GM06990 (cell line): Measurements from ENCODE around the gene LOXHD1.

ENCODE experiments used
- DNase-seq: peaks from one replicate; pipeline ENCODE4 v3.0.0-alpha.2; 2011; ENCODE audit not compliant: insufficient read length; ENCODE audit errors: extremely low read depth
- H3K27me3 ChIP-seq: replicated peaks from 2 replicates; pipeline ENCODE4 v1.6.0; 2011; ENCODE audit warnings: low read length; ENCODE audit not compliant: control insufficient read depth, insufficient read depth
- H3K36me3 ChIP-seq: 2 replicates; pipeline ENCODE4 v1.5.1; 2011; ENCODE audit warnings: low read length; ENCODE audit not compliant: control insufficient read depth, insufficient read depth
- H3K4me3 ChIP-seq: replicated peaks from 2 replicates; pipeline ENCODE4 v1.5.1; 2011; ENCODE audit warnings: low read depth, mild to moderate bottlenecking, control low read depth, low read length
- CTCF ChIP-seq: IDR thresholded peaks from 2 replicates; pipeline ENCODE4 v1.5.1; 2011; ENCODE audit warnings: low read length, control low read depth, mild to moderate bottlenecking, inconsistent platforms; ENCODE audit not compliant: insufficient read depth, poor library complexity, severe bottlenecking

Gene LOXHD1

DNA sequence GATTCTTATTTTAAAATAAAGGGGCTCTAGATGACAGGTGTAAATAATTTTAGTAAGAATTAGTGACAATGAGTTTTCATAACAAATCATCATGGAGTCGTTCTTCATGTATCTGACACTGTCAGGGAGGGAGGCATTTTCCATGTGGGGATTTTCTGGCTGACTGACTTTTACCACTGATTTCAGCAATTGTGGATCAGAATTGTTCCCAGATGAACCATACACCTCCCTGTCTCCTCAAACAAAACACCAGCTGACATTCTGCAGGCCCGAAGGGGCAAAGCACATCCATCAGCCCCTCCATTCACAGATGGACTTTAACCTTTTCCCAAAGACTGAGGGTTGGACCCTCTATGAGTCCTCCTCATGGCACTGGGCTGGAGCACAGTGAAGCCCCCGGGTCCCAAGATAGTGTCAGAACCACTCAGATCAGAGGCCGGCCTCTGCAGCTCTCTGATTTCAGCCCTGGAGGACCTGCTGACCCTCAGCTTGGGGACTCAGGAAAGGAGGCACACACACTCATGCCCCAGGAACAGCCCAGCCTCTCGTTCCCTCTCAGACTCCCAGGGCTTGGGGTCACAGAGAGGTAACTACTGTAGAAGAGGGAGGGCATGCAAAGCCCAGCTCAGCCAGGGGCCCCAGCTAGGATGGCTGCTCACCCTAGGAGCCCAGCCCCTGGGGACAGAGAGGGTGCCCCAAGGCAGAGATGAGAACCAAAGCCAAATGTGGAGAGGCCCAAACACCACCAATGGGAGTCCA lies 43.2 kb upstream of the LOXHD1 start:
- Histone ChIP-seq H3K27me3 (no peaks in the 10 kb centered on the region), H3K4me3 (no peak overlapping the region), H3K36me3 (no peaks in the 10 kb centered on the region)
- TF ChIP-seq CTCF: no peak
- no peak for DNase-seq

- Histone ChIP-seq H3K4me3 (no peak overlapping the region), H3K36me3 (no peaks in the 10 kb centered on the region), H3K27me3 (no peaks in the 10 kb centered on the region)
- DNase-seq: no peak
- no peak for TF ChIP-seq CTCF
These were observed 39.7 kb upstream of the LOXHD1 start for GRCh38 chr18:46696702-46697101.

DNA sequence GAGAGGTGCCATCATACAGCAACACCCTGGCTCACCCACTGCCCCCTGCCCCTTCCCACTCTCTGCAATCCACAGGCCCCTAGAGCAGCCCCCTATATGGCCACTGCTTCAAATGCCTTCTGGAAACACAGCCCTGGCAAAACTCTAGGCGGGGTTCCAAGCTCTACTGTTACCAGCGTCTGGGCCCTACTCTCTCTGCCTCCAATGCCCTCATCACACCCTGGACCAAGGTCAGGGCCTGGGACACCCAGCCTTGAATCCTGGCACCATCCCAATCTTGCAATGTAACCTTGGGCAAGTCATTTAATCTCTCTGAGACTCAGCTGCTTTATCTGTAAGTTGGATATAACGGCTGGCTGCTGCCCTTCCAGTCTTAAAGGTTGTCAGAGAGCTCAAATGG lies 39.2 kb upstream of the LOXHD1 start:
- H3K36me3 ChIP-seq: no peaks in the 10 kb centered on the region

DNA sequence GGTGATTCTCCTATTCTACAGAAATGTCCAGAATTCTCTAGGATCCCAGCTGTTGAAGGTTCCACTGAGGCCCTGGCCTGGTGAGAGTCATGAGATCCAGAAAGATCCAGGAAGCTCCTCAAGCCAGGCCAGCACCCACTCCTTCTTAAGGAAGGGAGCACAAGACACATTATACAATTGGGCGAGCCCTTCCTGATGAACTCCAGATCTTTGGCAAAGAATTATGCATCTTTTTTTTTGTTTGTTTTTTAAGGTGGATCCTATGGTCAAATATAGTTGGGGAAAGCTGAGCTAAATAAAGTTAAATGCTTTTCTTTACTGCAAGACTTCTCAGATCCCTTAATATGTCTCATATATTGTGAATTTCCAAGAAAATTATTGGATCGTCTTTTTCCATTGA lies 37.0 kb upstream of the LOXHD1 start:
- TF ChIP-seq CTCF: no peak

More for the DNA sequence above, 39.2 kb upstream of the LOXHD1 start:
- H3K4me3 ChIP-seq: no peak overlapping the region
- TF ChIP-seq CTCF: no peak
- no peaks in the 10 kb centered on the region for H3K27me3 ChIP-seq
- no peak for DNase-seq

GRCh38 chr18:46688853-46689525 lies 32.0 kb upstream of the LOXHD1 start:
- TF ChIP-seq CTCF: no peak
- no peak for DNase-seq
- Histone ChIP-seq H3K27me3 (no peaks in the 10 kb centered on the region), H3K4me3 (no peak overlapping the region), H3K36me3 (no peaks in the 10 kb centered on the region)

More for the DNA sequence above, 37.0 kb upstream of the LOXHD1 start:
- no peaks in the 10 kb centered on the region for H3K27me3 ChIP-seq
- H3K36me3 ChIP-seq: no peaks in the 10 kb centered on the region
- DNase-seq: no peak
- H3K4me3 ChIP-seq: no peak overlapping the region

DNA sequence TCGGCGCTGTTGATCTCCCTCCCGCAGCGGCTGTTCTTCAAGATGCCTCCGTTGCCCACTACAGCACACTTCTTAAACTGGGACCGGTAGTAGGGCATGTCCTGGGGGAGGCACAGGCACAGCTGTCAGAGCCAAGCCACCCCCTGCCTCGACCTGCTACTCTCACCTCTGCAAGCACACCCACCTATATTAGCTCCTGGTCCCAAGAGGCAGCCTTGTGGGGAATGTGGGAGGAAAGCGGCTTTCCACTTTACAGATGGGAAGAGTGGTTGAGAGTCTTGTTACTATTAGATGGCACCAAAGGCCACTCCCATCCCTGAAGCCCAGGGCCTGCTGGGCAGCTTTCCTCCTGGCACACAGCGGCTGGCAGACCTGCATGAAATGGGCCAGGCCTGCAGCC lies 29.2 kb upstream of the LOXHD1 start:
- no peak overlapping the region for H3K4me3 ChIP-seq
- H3K27me3 ChIP-seq: no peaks in the 10 kb centered on the region
- no peaks in the 10 kb centered on the region for H3K36me3 ChIP-seq
- no peak for DNase-seq
- no peak for TF ChIP-seq CTCF
